Epithelial cell of esophagus (primary cell): ENCODE results near the gene CTXND2.

Experiments used
- DNase-seq: peaks from one replicate; pipeline ENCODE4 v3.0.0; 2010; ENCODE audit warnings: low read depth
- H3K4me3 ChIP-seq: 2 replicates; pipeline ENCODE4 v1.5.1; 2011; ENCODE audit warnings: mild to moderate bottlenecking, low read length, control low read depth
- CTCF ChIP-seq: IDR thresholded peaks from 2 replicates; pipeline ENCODE4 v1.5.1; 2011; ENCODE audit warnings: low read depth, mild to moderate bottlenecking, low read length, control low read depth, inconsistent platforms; ENCODE audit not compliant: insufficient read depth; ENCODE audit errors: missing control alignments

The CTXND2 gene

DNA sequence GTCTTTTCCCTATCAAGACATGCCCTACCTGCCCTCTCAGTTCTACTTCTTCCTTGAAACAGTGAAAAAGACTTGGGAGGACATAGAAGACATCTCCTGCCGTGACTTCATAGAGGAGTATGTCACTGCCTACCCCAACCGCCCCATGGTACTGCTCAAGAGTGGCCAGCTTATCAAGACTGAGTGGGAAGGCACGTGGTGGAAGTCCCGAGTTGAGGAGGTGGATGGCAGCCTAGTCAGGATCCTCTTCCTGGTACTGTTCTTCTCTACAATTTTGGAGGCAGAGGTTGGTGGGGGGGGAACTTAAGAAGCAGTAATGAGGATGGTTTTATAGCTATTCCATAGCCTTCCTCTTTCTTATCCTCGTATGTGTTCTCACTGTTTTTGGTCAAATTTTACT, 57.9 kb downstream of the CTXND2 start:
- no peak for DNase-seq
- no peak overlapping the region for H3K4me3 ChIP-seq
- no peak for TF ChIP-seq CTCF

DNA sequence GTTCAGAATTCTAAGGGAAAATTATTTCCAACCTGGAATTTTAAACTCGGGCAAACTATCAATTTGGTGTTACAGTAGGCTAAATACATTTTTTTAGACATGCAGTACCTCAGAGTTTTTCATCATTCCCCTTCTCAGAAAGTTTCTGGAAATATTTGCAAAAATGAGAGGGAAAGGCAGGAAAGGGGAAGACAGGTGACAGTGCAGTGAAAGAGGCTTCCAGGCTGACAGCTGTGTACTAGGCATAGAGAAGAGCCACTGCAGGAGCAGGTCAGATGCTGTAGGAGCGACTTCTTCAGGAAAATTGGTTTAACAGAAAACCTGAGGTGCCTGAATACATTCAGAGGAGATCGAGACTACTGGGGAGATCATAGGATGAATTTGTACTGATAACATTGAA, 67.8 kb downstream of the CTXND2 start:
- no peak for TF ChIP-seq CTCF
- no peak overlapping the region for H3K4me3 ChIP-seq
- no peak for DNase-seq

GRCh38 chr1:150955280-150955679, 68.3 kb downstream of the CTXND2 start:
- no peak for TF ChIP-seq CTCF
- H3K4me3 ChIP-seq: no peak overlapping the region
- no peak for DNase-seq

DNA sequence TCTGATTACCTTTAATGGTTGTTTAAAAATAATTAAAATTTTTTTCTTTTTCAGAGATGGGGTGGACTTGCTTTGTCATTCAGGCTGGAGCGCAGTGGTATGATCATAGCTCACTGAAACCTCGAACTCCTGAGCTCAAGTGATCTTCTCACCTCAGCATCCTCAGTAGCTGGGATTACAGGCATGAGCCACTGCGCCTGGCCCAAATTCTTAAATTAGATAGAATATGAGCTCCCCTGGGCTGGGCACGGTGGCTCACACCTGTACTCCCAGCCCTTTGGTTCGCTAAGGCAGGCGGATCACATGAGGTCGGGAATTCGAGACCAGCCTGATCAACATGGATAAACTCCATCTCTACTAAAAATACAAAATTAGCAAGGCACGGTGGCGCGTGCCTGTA, 70.7 kb downstream of the CTXND2 start:
- TF ChIP-seq CTCF: no peak
- DNase-seq: no peak

DNA sequence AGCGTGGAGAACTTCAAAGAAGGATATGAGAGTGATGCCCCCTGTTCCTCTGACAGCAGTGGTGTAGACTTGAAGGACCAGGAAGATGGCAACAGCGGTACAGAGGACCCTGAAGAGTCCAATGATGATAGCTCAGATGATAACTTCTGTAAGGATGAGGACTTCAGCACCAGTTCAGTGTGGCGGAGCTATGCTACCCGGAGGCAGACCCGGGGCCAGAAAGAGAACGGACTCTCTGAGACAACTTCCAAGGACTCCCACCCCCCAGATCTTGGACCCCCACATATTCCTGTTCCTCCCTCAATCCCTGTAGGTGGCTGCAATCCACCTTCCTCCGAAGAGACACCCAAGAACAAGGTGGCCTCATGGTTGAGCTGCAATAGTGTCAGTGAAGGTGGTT, 73.7 kb downstream of the CTXND2 start:
- TF ChIP-seq CTCF: no peak
- H3K4me3 ChIP-seq: no peak overlapping the region
- no peak for DNase-seq

More for the DNA sequence above, 70.7 kb downstream of the CTXND2 start:
- no peak overlapping the region for H3K4me3 ChIP-seq

- no peak for DNase-seq
- no peak for TF ChIP-seq CTCF
- no peak overlapping the region for H3K4me3 ChIP-seq
Observed at GRCh38 chr1:150961756-150962155, 74.8 kb downstream of the CTXND2 start.
